Posterior cingulate gyrus (tissue), 11 donors: ENCODE data around the gene TCEAL7.

Source experiments
- DNase-seq, 10 donors: peaks; one replicate each; pipeline versions ENCODE4 v3.0.0 to v3.0.0-alpha.2; 2020 to 2021; ENCODE audit warnings: mixed read lengths in 3 of 10
- intact Hi-C: fragments of 100-400 bp; cut with DNase I; formaldehyde crosslinking; loops from one replicate; pipeline ENCODE4 v1.15.1; 2023

The TCEAL7 gene

GRCh38 chrX:103362474-103362873 is 32.4 kb downstream of the TCEAL7 start:
- intact Hi-C loops: no loop called here
- DNase-seq: no peak

- intact Hi-C loops: no loop called here
- DNase-seq: no peak
Measured at GRCh38 chrX:103363046-103363445, 33.0 kb downstream of the TCEAL7 start.

GRCh38 chrX:103367502-103367901 is 37.5 kb downstream of the TCEAL7 start:
- intact Hi-C loops: no loop called here
- DNase-seq: no peak

- no peak for DNase-seq
- intact Hi-C loops: no loop called here
Measured at GRCh38 chrX:103369479-103369878, 39.4 kb downstream of the TCEAL7 start.

- intact Hi-C loops: loop anchor here (10.0 kb wide), 1 partner anchor 92 kb away; no protein-coding TSS in a partner anchor
- no peak for DNase-seq
Measured at GRCh38 chrX:103372886-103373285, 42.8 kb downstream of the TCEAL7 start.

- no peak for DNase-seq
- intact Hi-C loops: loop anchor here (10.0 kb wide), 1 partner anchor 91 kb away; no protein-coding TSS in a partner anchor
Measured at GRCh38 chrX:103373581-103373980, 43.5 kb downstream of the TCEAL7 start.

- peak; percentile 44 to 96 (median 71) for DNase-seq
- intact Hi-C loops: loop anchor here (10.0 kb wide), 1 partner anchor 88 kb away; no protein-coding TSS in a partner anchor
Measured at GRCh38 chrX:103376118-103376978, 46.3 kb downstream of the TCEAL7 start, which contains the start of gene BEX3. Gene BEX3, plus strand, starts transcription at chrX:103376538. Its CDS starts 984 bp downstream, at chrX:103377522.

- intact Hi-C loops: loop anchor here (10.0 kb wide), 1 partner anchor 88 kb away; no protein-coding TSS in a partner anchor
- peak in 4 of 10 donors; percentile 16 to 84 (median 40) for DNase-seq
Measured at GRCh38 chrX:103376979-103377324, 46.9 kb downstream of the TCEAL7 start.

- intact Hi-C loops: loop anchor here (10.0 kb wide), 1 partner anchor 86 kb away; no protein-coding TSS in a partner anchor
Measured at GRCh38 chrX:103378990-103379389, 49.0 kb downstream of the TCEAL7 start.

More at GRCh38 chrX:103378990-103379389, 49.0 kb downstream of the TCEAL7 start:
- no peak for DNase-seq
